GM23338 (cell line): ENCODE data around the gene RASL11A. TPM values are rescaled to one million over a fixed set of nuclear protein-coding genes. Genes with fewer than 3 reads are reported as not detected.

Experiments
- ATAC-seq: fragments of 200-7000 bp; cut with Tn5 transposase; 3 replicates; pipeline ENCODE4 v1.9.1; 2020
- DNase-seq: peaks from one replicate; pipeline ENCODE4 v3.0.0-alpha.2; 2015; ENCODE audit warnings: low spot score
- H2AFZ ChIP-seq: fragments of 200-600 bp; sonication (generic); 2 replicates; pipeline ENCODE4 v1.8.0; 2016; ENCODE audit warnings: antibody characterized with exemption, mild to moderate bottlenecking, moderate library complexity
- H3F3A ChIP-seq: fragments of 200-600 bp; sonication (generic); replicated peaks from 2 replicates; pipeline ENCODE4 v1.8.0; 2017; ENCODE audit warnings: antibody characterized with exemption, mixed run types, low read depth
- H3K27ac ChIP-seq: fragments of 200-600 bp; sonication (generic); 2 replicates; pipeline ENCODE4 v1.6.1; 2016; ENCODE audit warnings: low read depth
- H3K27me3 ChIP-seq: fragments of 200-600 bp; sonication (generic); 2 replicates; pipeline ENCODE4 v1.8.0; 2016; ENCODE audit warnings: mild to moderate bottlenecking, mixed run types, moderate library complexity; ENCODE audit not compliant: insufficient read depth
- H3K36me3 ChIP-seq: fragments of 200-600 bp; sonication (generic); 2 replicates; pipeline ENCODE4 v1.8.0; 2016; ENCODE audit warnings: mild to moderate bottlenecking; ENCODE audit not compliant: insufficient read depth
- H3K4me1 ChIP-seq: fragments of 200-600 bp; sonication (generic); 2 replicates; pipeline ENCODE4 v1.8.0; 2016; ENCODE audit warnings: mild to moderate bottlenecking, moderate library complexity; ENCODE audit not compliant: insufficient read depth
- H3K4me2 ChIP-seq: fragments of 200-600 bp; sonication (generic); 2 replicates; pipeline ENCODE4 v1.7.1; 2017; ENCODE audit warnings: mixed run types
- H3K4me3 ChIP-seq: fragments of 200-600 bp; sonication (generic); 2 replicates; pipeline ENCODE4 v1.6.1; 2016; ENCODE audit warnings: mixed run types
- H3K79me2 ChIP-seq: fragments of 200-600 bp; sonication (generic); replicated peaks from 2 replicates; pipeline ENCODE4 v1.8.0; 2017; ENCODE audit warnings: mild to moderate bottlenecking; ENCODE audit not compliant: insufficient read depth
- H3K9me2 ChIP-seq: fragments of 200-600 bp; sonication (generic); 2 replicates; pipeline ENCODE4 v1.8.0; 2017; ENCODE audit not compliant: insufficient read depth
- H4K20me1 ChIP-seq: fragments of 200-600 bp; sonication (generic); replicated peaks from 2 replicates; pipeline ENCODE4 v1.8.0; 2017; ENCODE audit warnings: mild to moderate bottlenecking; ENCODE audit not compliant: insufficient read depth
- H3K27ac Mint-ChIP-seq: 2 replicates; pipeline ENCODE4 v1.8.0; 2020; ENCODE audit warnings: inconsistent platforms, mild to moderate bottlenecking, moderate library complexity, mixed read lengths
- H3K27me3 Mint-ChIP-seq: 3 replicates; pipeline ENCODE4 v1.8.0; 2022; ENCODE audit warnings: low read depth, mild to moderate bottlenecking, moderate library complexity, mixed read lengths, inconsistent platforms; ENCODE audit not compliant: insufficient read depth, poor library complexity
- H3K36me3 Mint-ChIP-seq: 3 replicates; pipeline ENCODE4 v1.8.0; 2021; ENCODE audit warnings: low read depth, mild to moderate bottlenecking, inconsistent platforms, moderate library complexity, mixed read lengths
- H3K4me1 Mint-ChIP-seq: 3 replicates; pipeline ENCODE4 v1.8.0; 2020; ENCODE audit warnings: mild to moderate bottlenecking, inconsistent platforms, mixed read lengths
- H3K4me3 Mint-ChIP-seq: 3 replicates; pipeline ENCODE4 v1.8.0; 2021; ENCODE audit warnings: moderate library complexity, mild to moderate bottlenecking, inconsistent platforms, mixed read lengths
- H3K9me3 Mint-ChIP-seq: 3 replicates; pipeline ENCODE4 v1.8.0; 2020; ENCODE audit warnings: moderate library complexity, mild to moderate bottlenecking, inconsistent platforms, mixed read lengths
- CREB1 ChIP-seq: fragments of 250-450 bp; sonication (Bioruptor Pico); IDR thresholded peaks from 2 replicates; pipeline ENCODE4 v1.5.0; 2020; ENCODE audit warnings: low read depth, mild to moderate bottlenecking, moderate library complexity
- EZH2phosphoT487 ChIP-seq: fragments of 200-600 bp; sonication (generic); IDR thresholded peaks from one replicate; pipeline ENCODE4 v1.8.1; 2018; ENCODE audit warnings: antibody characterized with exemption; ENCODE audit not compliant: unreplicated experiment
- JUNB ChIP-seq: IDR thresholded peaks from one replicate; pipeline ENCODE4 v1.6.1; 2016; ENCODE audit warnings: antibody characterized with exemption; ENCODE audit not compliant: unreplicated experiment
- NANOG ChIP-seq: IDR thresholded peaks from 2 replicates; pipeline ENCODE4 v1.6.1; 2016; ENCODE audit warnings: antibody characterized with exemption, borderline replicate concordance
- POLR2AphosphoS5 ChIP-seq: IDR thresholded peaks from 2 replicates; pipeline ENCODE4 v1.6.1; 2016; ENCODE audit warnings: antibody characterized with exemption, low read depth
- REST ChIP-seq: IDR thresholded peaks from one replicate; pipeline ENCODE4 v1.6.1; 2018; ENCODE audit warnings: antibody characterized with exemption; ENCODE audit not compliant: unreplicated experiment
- ZNF114 ChIP-seq: fragments of 250-450 bp; sonication (Bioruptor Pico); IDR thresholded peaks from 2 replicates; pipeline ENCODE4 v1.5.0; 2020; ENCODE audit warnings: mild to moderate bottlenecking, moderate library complexity
- ZNF331 ChIP-seq: fragments of 250-450 bp; sonication (Bioruptor Pico); IDR thresholded peaks from 2 replicates; pipeline ENCODE4 v1.5.0; 2020; ENCODE audit warnings: low read depth, mild to moderate bottlenecking, moderate library complexity
- polyA plus RNA-seq: library from polyadenylated mRNA; unstranded; fragments of >200 nt; fragmentation: Nextera tagmentation; extraction: Ambion mirVana; gene quantifications from 2 replicates; pipeline ENCODE4 v1.2.1, GENCODE V29; 2016
- total RNA-seq: library from RNA; depleted of rRNA; stranded (reverse); fragments of >200 nt; shearing (Covaris generic); gene quantifications from 2 replicates; pipeline ENCODE4 v1.2.3, GENCODE V29; 2014
- TF ChIP-seq, protein P1 (sequence below), 2 experiments: fragments of 200-600 bp in 1 of 2; sonication (generic) in 1 of 2; conservative IDR thresholded peaks; 2 replicates each; pipeline versions ENCODE4 v1.5.1 to v1.6.1; 2016 to 2017; ENCODE audit warnings: antibody characterized with exemption in 2 of 2, low read depth in 2 of 2, mild to moderate bottlenecking in 2 of 2, moderate library complexity in 1 of 2

The RASL11A gene
- total and polyA plus RNA-seq, 2 experiments from 2014 or later: 1.9 to 3.3 TPM

DNA sequence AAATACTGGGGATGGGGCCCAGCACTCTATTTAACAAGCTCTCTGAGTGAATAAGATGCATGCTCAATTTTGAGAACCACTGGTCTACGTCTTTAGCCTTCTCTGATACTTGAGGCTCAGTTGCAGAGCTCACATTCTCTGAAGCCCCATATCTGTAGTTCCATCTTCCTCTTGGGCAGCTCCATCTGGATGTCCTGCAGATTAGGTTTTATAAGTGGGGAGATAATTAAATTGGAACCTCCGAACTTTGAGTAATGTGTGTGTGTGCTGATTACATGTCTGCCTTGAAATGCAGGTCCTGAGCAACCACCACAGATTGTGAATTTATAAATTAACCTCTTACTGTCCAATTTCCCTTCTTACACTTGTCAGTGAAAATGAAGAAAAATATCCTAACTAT is 7.2 kb upstream of the RASL11A start:
- Histone ChIP-seq H3K79me2 (no peaks in the 10 kb centered on the region; the same call in 1 of the 2 replicates), H3K36me3 (no peaks in the 10 kb centered on the region; the same call in 1 of the 2 replicates), H3F3A (peaks cover 2% of the 10 kb centered on the region), H3K4me2 (no peak overlapping the region), H3K4me3 (no peak overlapping the region), H3K9me2 (no peaks in the 10 kb centered on the region), H4K20me1 (no peaks in the 10 kb centered on the region; the same call in 1 of the 2 replicates), H3K27me3 (no peaks in the 10 kb centered on the region), H3K27ac (no peak overlapping the region), H3K4me1 (peaks cover 17% of the 10 kb centered on the region), H2AFZ (no peak overlapping the region)
- Mint-ChIP-seq H3K4me3 (no peak overlapping the region; the same call in 2 of the 3 replicates), H3K4me1 (peaks cover 32% of the 10 kb centered on the region), H3K27me3 (peaks cover 3% of the 10 kb centered on the region), H3K36me3 (peaks cover 13% of the 10 kb centered on the region; the same call in 2 of the 3 replicates), H3K9me3 (no peaks in the 10 kb centered on the region), H3K27ac (no peak overlapping the region; the same call in 1 of the 2 replicates)
- no peak for ATAC-seq
- DNase-seq: no peak
- TF ChIP-seq NANOG: no peak
- TF ChIP-seq, protein P1, sequence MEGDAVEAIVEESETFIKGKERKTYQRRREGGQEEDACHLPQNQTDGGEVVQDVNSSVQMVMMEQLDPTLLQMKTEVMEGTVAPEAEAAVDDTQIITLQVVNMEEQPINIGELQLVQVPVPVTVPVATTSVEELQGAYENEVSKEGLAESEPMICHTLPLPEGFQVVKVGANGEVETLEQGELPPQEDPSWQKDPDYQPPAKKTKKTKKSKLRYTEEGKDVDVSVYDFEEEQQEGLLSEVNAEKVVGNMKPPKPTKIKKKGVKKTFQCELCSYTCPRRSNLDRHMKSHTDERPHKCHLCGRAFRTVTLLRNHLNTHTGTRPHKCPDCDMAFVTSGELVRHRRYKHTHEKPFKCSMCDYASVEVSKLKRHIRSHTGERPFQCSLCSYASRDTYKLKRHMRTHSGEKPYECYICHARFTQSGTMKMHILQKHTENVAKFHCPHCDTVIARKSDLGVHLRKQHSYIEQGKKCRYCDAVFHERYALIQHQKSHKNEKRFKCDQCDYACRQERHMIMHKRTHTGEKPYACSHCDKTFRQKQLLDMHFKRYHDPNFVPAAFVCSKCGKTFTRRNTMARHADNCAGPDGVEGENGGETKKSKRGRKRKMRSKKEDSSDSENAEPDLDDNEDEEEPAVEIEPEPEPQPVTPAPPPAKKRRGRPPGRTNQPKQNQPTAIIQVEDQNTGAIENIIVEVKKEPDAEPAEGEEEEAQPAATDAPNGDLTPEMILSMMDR (conservative IDR thresholded peaks at IDR 0.05; ENCODE audit: low read depth in 2 of 2): no peak
- TF ChIP-seq JUNB: no peak
- no peak for TF ChIP-seq REST
- no peak for TF ChIP-seq ZNF114
- TF ChIP-seq CREB1 (CRISPR knock-in tag): no peak

DNA sequence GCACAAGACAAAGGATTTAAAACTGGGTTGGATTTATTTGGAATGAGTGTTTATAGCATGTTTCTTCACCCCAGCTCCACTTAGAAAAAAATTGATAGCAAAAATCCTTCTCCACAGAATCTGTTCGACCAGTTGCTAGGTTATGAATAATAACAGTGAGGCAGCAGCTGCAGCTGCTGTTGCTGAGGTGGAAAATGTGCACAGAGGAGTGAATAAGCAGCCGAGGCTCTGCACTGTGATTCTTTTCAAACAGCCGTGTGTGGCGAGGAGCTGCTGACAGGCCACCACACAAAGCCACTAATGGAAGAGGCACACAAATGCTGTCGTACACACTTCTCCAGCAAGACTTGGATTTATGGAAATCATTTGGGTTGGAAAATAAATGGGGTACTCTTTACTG is 6.4 kb upstream of the RASL11A start:
- no peak for DNase-seq
- Histone ChIP-seq H3K79me2 (no peaks in the 10 kb centered on the region), H3F3A (no peaks in the 10 kb centered on the region; the same call in 1 of the 2 replicates), H3K4me3 (no peak overlapping the region), H4K20me1 (no peaks in the 10 kb centered on the region), H3K4me1 (peaks cover 17% of the 10 kb centered on the region), H3K9me2 (no peaks in the 10 kb centered on the region), H3K36me3 (no peaks in the 10 kb centered on the region), H2AFZ (no peak overlapping the region), H3K4me2 (no peak overlapping the region), H3K27me3 (peaks cover 5% of the 10 kb centered on the region), H3K27ac (no peak overlapping the region)
- Mint-ChIP-seq H3K4me1 (peaks cover 29% of the 10 kb centered on the region), H3K27ac (no peak overlapping the region), H3K36me3 (peaks cover 5% of the 10 kb centered on the region; the same call in 2 of the 3 replicates), H3K4me3 (no peak overlapping the region), H3K27me3 (peaks cover 3% of the 10 kb centered on the region), H3K9me3 (no peaks in the 10 kb centered on the region)
- no peak for ATAC-seq
- no peak for TF ChIP-seq ZNF331
- TF ChIP-seq JUNB: no peak
- no peak for TF ChIP-seq REST
- no peak for TF ChIP-seq CREB1 (CRISPR knock-in tag)
- TF ChIP-seq NANOG: no peak
- no peak for TF ChIP-seq EZH2phosphoT487
- TF ChIP-seq POLR2AphosphoS5: no peak
